Endothelial cell of umbilical vein (primary cell): ENCODE measurements around the gene AP1M1. TPM values are rescaled to one million over a fixed set of nuclear protein-coding genes. Genes with fewer than 3 reads are reported as not detected.

Source experiments
- BruUV-seq: library from RNA; stranded (reverse); fragments of 400-500 nt; replicated peaks from 2 replicates; lab custom pipeline; 2021; lab: Mats Ljungman, UMichigan
- CTCF ChIA-PET: fragments of 300-600, 350-600 bp; sonication (Branson Sonifier 250); formaldehyde crosslinking; loops from one replicate; lab custom pipeline; 2021; ENCODE audit warnings: antibody characterized with exemption, inconsistent platforms; lab: Charles Lee
- POLR2A ChIA-PET: fragments of 300-600, 350-600 bp; sonication (Branson Sonifier 250); formaldehyde crosslinking; loops from one replicate; lab custom pipeline; 2021; ENCODE audit warnings: antibody characterized with exemption, inconsistent platforms; lab: Charles Lee
- DNase-seq: peaks from one replicate; pipeline ENCODE4 v3.0.0-alpha.2; 2011; ENCODE audit warnings: low read depth, low spot score
- FAIRE-seq: peaks from 2 replicates; lab custom pipeline; 2011; peaks lifted over from hg19 to GRCh38; lab: Jason Lieb, UNC
- H2AFZ ChIP-seq: 2 replicates; pipeline ENCODE4 v1.6.0; 2012; ENCODE audit warnings: low read depth, low read length, control low read depth, inconsistent platforms
- H3K27ac ChIP-seq: 2 replicates; pipeline ENCODE4 v1.5.1; 2011; ENCODE audit warnings: low read depth, mild to moderate bottlenecking, control low read depth, low read length, moderate library complexity; ENCODE audit not compliant: insufficient read depth
- H3K27me3 ChIP-seq, 2 experiments: 2 replicates each; pipeline versions ENCODE4 v1.6.0 to v1.6.1; 2011; ENCODE audit warnings: low read length in 2 of 2, mixed read lengths in 1 of 2; ENCODE audit not compliant: control insufficient read depth in 2 of 2, insufficient read depth in 2 of 2
- H3K36me3 ChIP-seq, 2 experiments: 2 replicates in 1 of 2; 3 replicates in 1 of 2; pipeline ENCODE4 v1.5.1; 2011; ENCODE audit warnings: low read length in 2 of 2, mild to moderate bottlenecking in 1 of 2, moderate library complexity in 1 of 2; ENCODE audit not compliant: control insufficient read depth in 2 of 2, insufficient read depth in 2 of 2; ENCODE audit errors: extremely low read depth in 1 of 2
- H3K4me1 ChIP-seq: 3 replicates; pipeline ENCODE4 v1.5.1; 2011; ENCODE audit warnings: mild to moderate bottlenecking, low read length; ENCODE audit not compliant: control insufficient read depth, insufficient read depth; ENCODE audit errors: extremely low read depth
- H3K4me2 ChIP-seq: 2 replicates; pipeline ENCODE4 v1.6.1; 2011; ENCODE audit warnings: low read length, control low read depth, mixed read lengths; ENCODE audit not compliant: insufficient read depth
- H3K4me3 ChIP-seq, 3 experiments: fragments of 200-600 bp in 1 of 3; sonication (generic), shearing (Covaris generic) in 1 of 3; replicated peaks in 1 of 3; 2 replicates each; pipeline ENCODE4 v1.5.1; 2011 to 2016; ENCODE audit warnings: control low read depth in 3 of 3, low read length in 3 of 3, mild to moderate bottlenecking in 2 of 3, inconsistent platforms in 1 of 3, low read depth in 1 of 3, moderate library complexity in 1 of 3; ENCODE audit not compliant: insufficient read depth in 1 of 3
- H3K79me2 ChIP-seq: 2 replicates; pipeline ENCODE4 v1.6.0; 2012; ENCODE audit warnings: low read length, inconsistent platforms; ENCODE audit not compliant: control insufficient read depth, insufficient read depth
- H3K9ac ChIP-seq: replicated peaks from 2 replicates; pipeline ENCODE3; 2011; ENCODE audit warnings: low read length, control low read depth; ENCODE audit not compliant: insufficient read depth; ENCODE audit errors: extremely low read depth
- H3K9me1 ChIP-seq: replicated peaks from 3 replicates; pipeline ENCODE4 v1.6.0; 2011; ENCODE audit warnings: mild to moderate bottlenecking, low read length; ENCODE audit not compliant: control insufficient read depth, insufficient read depth; ENCODE audit errors: extremely low read depth
- H3K9me3 ChIP-seq: replicated peaks from 2 replicates; pipeline ENCODE4 v1.5.1; 2012; ENCODE audit warnings: low read length, inconsistent platforms; ENCODE audit not compliant: control insufficient read depth, insufficient read depth
- H4K20me1 ChIP-seq: replicated peaks from 2 replicates; pipeline ENCODE3; 2011; ENCODE audit warnings: mild to moderate bottlenecking, low read length; ENCODE audit not compliant: control insufficient read depth, insufficient read depth; ENCODE audit errors: extremely low read depth
- CTCF ChIP-seq, 2 donors: IDR thresholded peaks; 1 replicate in 1 of 2; 2 replicates in 1 of 2; pipeline ENCODE4 v1.5.1; 2011; ENCODE audit warnings: low read length in 2 of 2, mild to moderate bottlenecking in 2 of 2, moderate library complexity in 2 of 2, control low read depth in 1 of 2, inconsistent platforms in 1 of 2, low read depth in 1 of 2; ENCODE audit not compliant: insufficient read depth in 1 of 2; ENCODE audit errors: extremely low read depth in 1 of 2
- EZH2 ChIP-seq: IDR thresholded peaks from 2 replicates; pipeline ENCODE4 v1.6.1; 2012; ENCODE audit warnings: borderline replicate concordance, low read depth, mild to moderate bottlenecking, moderate library complexity, low read length, inconsistent platforms; ENCODE audit not compliant: severe bottlenecking
- FOS ChIP-seq: IDR thresholded peaks from 2 replicates; pipeline ENCODE4 v1.6.1; 2011; ENCODE audit warnings: mild to moderate bottlenecking, low read length, moderate library complexity, borderline replicate concordance; ENCODE audit not compliant: insufficient read depth
- MAX ChIP-seq: IDR thresholded peaks from 2 replicates; pipeline ENCODE4 v1.6.1; 2011; ENCODE audit not compliant: insufficient read depth, insufficient read length
- MYC ChIP-seq: IDR thresholded peaks from one replicate; pipeline ENCODE4 v1.6.1; 2011; ENCODE audit warnings: mild to moderate bottlenecking, low read depth, low read length
- dilution Hi-C: fragments of 300-500 bp; cut with MboI; formaldehyde crosslinking; loops from one replicate; pipeline ENCODE4 v1.15.0; 2019; ENCODE audit warnings: low sequenced_read_pairs; ENCODE audit not compliant: extremely low pct_ligation_motif_present
- intact Hi-C: fragments of 100-400 bp; cut with micrococcal nuclease; formaldehyde crosslinking; loops from one replicate; pipeline ENCODE4 v1.10.0; 2022
- polyA plus RNA-seq, 4 experiments: library from polyadenylated mRNA; depleted of rRNA in 3 of 4; stranded (reverse) in 3 of 4; unstranded in 1 of 4; fragments of >200 nt; gene quantifications; 2 replicates each; pipeline versions ENCODE4 v1.2.1 to v1.2.3, GENCODE V29; 2011 to 2012; ENCODE audit warnings: missing spikeins in 1 of 4
- total RNA-seq: library from RNA; stranded (reverse); gene quantifications from 2 replicates; pipeline ENCODE4 v1.2.3, GENCODE V29; 2021

Gene AP1M1
- total and polyA plus RNA-seq, 2 donors (not counting 3 experiments of a cell fraction or from before 2014, with no cell fraction given), result 99.3 to 129 TPM

GRCh38 chr19:16244091-16244490, 46.4 kb downstream of the AP1M1 start:
- no peaks in the 10 kb centered on the region for H3K36me3 ChIP-seq
- no peak overlapping the region for H3K4me3 ChIP-seq
- H3K9ac ChIP-seq, result no peak overlapping the region
- TF ChIP-seq CTCF (IDR thresholded peaks at IDR 0.05; ENCODE audit: extremely low read depth in 1 of 2, insufficient read depth in 1 of 2, low read depth in 1 of 2, low read length in 2 of 2) (no peak), MYC (no peak)
- no peak overlapping the region for H2AFZ ChIP-seq
- H3K4me1 ChIP-seq, result no peaks in the 10 kb centered on the region
- no peaks in the 10 kb centered on the region for H3K9me1 ChIP-seq
- H3K79me2 ChIP-seq, result no peaks in the 10 kb centered on the region
- dilution Hi-C loops (no loop called here), intact Hi-C loops (no loop called here)
- H3K27me3 ChIP-seq, result no peaks in the 10 kb centered on the region
- DNase-seq (no peak), FAIRE-seq (no peak)
- H3K4me2 ChIP-seq, result no peak overlapping the region
- no peaks in the 10 kb centered on the region for H4K20me1 ChIP-seq
- H3K9me3 ChIP-seq, result no peaks in the 10 kb centered on the region
- ChIA-PET CTCF (interaction anchor here (0.8 to 8.1 kb wide), 3 partner anchors 122 to 142 kb away, joined by 3 to 186 read pairs (median 6); no protein-coding TSS in a partner anchor), POLR2A (interaction anchor here (1.1 kb wide), 1 partner anchor 80 kb away, joined by 3 read pairs; the partner anchor contains the start of gene KLF2)
- no peak overlapping the region for H3K27ac ChIP-seq
- no TSS peak for BruUV-seq

GRCh38 chr19:16247353-16248182, 49.9 kb downstream of the AP1M1 start:
- TF ChIP-seq CTCF (IDR thresholded peaks at IDR 0.05; ENCODE audit: extremely low read depth in 1 of 2, insufficient read depth in 1 of 2, low read depth in 1 of 2, low read length in 2 of 2) (peak; percentile 94 to 95), MAX (no peak), FOS (no peak), EZH2 (no peak)
- Histone ChIP-seq H3K79me2 (no peaks in the 10 kb centered on the region), H3K9me3 (no peaks in the 10 kb centered on the region), H3K9ac (no peak overlapping the region), H3K27ac (no peak overlapping the region), H2AFZ (no peak overlapping the region), H3K36me3 (no peaks in the 10 kb centered on the region), H3K27me3 (no peaks in the 10 kb centered on the region), H3K4me2 (no peak overlapping the region), H3K4me1 (no peaks in the 10 kb centered on the region), H4K20me1 (no peaks in the 10 kb centered on the region), H3K9me1 (no peaks in the 10 kb centered on the region), H3K4me3 (no peak overlapping the region)
- intact Hi-C loops (loop anchor here (1.0 to 5.0 kb wide), 4 partner anchors 35 to 170 kb away; no protein-coding TSS in a partner anchor), dilution Hi-C loops (no loop called here)
- peak; percentile 96 for FAIRE-seq
- POLR2A ChIA-PET, result interaction anchor here (0.7 to 1.4 kb wide), 3 partner anchors 77 to 136 kb away, joined by 3 to 6 read pairs (median 3); partner anchors contain the start of gene KLF2
- peak; percentile 78 for DNase-seq
- CTCF ChIA-PET, result interaction anchor here (0.6 to 8.1 kb wide), 16 partner anchors 9 to 140 kb away, joined by 3 to 186 read pairs (median 6); no protein-coding TSS in a partner anchor
- no TSS peak for BruUV-seq
